ENCODE measurements around the gene CDH4.

DNA sequence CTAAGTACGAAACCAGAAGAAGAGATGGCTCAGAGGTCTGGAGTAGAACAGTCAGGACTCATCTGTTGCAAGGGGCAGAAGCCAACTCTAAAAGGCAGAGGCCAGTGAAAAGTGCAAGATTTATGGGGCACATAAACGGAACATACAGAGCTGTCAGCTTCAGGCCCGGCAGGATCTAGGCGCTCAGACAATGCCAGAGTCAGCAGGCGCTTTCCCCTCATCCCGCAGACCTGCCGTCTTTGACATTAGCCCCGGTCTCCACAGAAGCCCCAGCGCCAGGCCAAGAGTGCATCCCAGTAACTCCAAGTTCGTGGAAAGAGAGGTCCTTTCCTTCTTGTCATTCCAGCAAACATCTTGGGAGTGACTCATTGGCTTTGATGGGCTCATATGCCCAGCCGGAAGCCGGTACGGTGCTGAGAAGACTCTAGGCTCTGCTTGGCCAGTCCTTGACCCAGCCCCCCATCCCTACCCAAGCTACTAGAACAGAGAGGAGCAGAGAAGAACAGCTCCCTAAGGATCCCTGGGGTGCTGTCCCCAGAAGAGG is 552.8 kb downstream of the CDH4 start:
- no peak for TF ChIP-seq CTCF (IDR thresholded peaks at IDR 0.05 in 2 of 3, conservative IDR thresholded peaks at IDR 0.05 in 1 of 3; ENCODE audit: insufficient read depth in 2 of 3, low read depth in 1 of 3, low read length in 3 of 3)
- no peak for TF ChIP-seq ZNF354B (CRISPR knock-in tag; IDR thresholded peaks at IDR 0.05)
- no peak for TF ChIP-seq BRD4 (IDR thresholded peaks at IDR 0.05)
- TF ChIP-seq HIVEP1 (CRISPR knock-in tag; IDR thresholded peaks at IDR 0.05), result no peak
